ENCODE results near the gene FSD1.

DNA sequence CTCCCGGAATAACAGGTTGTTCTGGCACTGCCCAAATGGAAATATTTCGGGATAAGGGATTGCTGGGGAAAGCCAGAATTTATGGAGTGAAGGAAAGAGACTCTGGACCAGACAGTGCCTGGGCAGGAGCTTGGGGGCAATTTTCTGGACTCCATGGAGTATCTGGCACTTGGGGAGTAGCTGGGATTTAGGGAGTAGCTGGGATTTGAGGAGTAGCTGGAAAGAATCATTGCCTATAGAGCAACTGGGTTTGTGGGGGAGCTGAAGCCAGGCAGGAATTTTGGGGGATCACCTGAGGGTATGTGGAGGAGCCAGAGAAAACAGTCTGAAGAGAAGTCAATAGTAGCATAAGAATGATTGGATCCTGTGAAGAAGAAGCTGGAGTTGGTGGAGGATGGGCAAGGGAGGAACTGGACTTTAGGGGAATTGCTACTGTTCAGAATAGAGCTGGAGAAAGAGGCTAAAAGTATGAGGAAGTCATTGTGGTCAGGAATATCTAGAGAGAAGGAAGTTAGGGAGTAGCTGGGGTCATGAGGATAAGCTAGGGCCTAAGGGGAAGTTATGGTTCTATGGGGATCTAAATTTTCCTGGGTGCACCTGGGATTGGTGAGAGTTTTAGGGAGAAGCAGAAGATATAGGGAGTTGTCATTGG, 14.8 kb downstream of the FSD1 start:
- TF ChIP-seq, protein P1, sequence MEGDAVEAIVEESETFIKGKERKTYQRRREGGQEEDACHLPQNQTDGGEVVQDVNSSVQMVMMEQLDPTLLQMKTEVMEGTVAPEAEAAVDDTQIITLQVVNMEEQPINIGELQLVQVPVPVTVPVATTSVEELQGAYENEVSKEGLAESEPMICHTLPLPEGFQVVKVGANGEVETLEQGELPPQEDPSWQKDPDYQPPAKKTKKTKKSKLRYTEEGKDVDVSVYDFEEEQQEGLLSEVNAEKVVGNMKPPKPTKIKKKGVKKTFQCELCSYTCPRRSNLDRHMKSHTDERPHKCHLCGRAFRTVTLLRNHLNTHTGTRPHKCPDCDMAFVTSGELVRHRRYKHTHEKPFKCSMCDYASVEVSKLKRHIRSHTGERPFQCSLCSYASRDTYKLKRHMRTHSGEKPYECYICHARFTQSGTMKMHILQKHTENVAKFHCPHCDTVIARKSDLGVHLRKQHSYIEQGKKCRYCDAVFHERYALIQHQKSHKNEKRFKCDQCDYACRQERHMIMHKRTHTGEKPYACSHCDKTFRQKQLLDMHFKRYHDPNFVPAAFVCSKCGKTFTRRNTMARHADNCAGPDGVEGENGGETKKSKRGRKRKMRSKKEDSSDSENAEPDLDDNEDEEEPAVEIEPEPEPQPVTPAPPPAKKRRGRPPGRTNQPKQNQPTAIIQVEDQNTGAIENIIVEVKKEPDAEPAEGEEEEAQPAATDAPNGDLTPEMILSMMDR (IDR thresholded peaks at IDR 0.05): no peak
- no peak for TF ChIP-seq POLR2AphosphoS5 (IDR thresholded peaks at IDR 0.05)

All from prostate gland (tissue), 2 donors.